ENCODE measurements around the gene ASB4.

The ASB4 gene

DNA sequence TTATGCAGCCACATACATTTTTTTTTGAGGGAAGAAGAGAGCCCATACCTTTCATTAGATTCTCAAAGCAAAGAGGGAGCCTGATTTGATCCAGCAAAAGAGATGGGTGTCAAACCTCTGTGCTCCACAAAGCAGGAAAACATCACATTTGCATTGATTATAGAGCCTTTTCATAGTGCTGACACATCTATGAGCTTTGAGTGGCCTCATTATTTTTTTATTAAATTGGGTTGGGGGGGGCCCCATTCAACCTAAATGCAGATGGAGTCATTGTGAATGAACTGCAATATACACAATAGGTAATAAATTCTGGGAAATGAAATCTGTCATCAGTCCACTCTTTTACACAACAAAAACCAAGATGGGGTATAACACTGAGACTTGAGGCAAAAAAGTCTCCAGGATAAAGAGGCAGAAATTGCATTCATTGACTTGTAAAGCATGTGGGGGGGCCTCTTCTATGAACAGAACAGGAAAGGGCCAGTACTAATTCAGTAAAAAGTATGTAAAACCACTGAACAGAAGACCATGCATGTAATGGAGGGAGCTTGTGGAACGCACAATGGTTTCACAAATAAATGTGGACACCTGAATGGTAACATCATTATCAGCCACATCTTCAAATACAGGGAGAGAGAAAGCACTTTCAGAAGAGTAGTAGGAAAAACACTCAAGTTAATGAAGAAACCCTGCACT lies 17.7 kb upstream of the ASB4 start:
- Histone ChIP-seq H3K27me3 (ENCODE audit: control insufficient read depth, insufficient read depth, low read length, poor library complexity, severe bottlenecking) (no peaks in the 10 kb centered on the region), H3K27ac (ENCODE audit: insufficient read depth, low read depth, low read length, poor library complexity, severe bottlenecking) (no peak overlapping the region), H3K4me3 (ENCODE audit: insufficient read depth, low read depth, low read length) (no peak overlapping the region), H3K9me3 (ENCODE audit: control insufficient read depth, low read length) (no peaks in the 10 kb centered on the region), H3K4me1 (ENCODE audit: control insufficient read depth, insufficient read depth, low read length) (peaks cover 23% of the 10 kb centered on the region), H3K36me3 (ENCODE audit: control insufficient read depth, insufficient read depth, low read length) (no peaks in the 10 kb centered on the region)
- WGBS, 2 experiments, result 89 to 100% methylated on average over 1 of the region's 1 CpG

DNA sequence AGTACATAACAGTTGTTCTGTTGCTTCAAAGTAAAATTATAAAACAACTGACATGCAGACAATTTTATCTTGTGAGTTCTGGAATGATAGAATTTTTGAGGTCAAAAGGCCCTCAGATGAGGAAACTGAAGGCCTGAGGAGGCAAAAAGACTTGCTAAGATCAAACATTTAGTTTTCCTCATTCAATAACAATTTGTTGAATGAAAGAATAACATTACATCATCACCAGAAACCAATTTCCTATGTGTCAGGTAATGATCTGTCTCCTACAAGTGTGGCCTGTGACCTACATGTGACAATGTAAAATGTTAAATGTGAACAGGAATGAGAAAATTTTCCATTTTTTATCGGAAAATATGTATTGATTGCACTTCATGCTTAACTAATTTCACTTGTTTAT lies 16.6 kb upstream of the ASB4 start:
- H3K9me3 ChIP-seq (ENCODE audit: control insufficient read depth, low read length), result no peaks in the 10 kb centered on the region
- H3K4me3 ChIP-seq (ENCODE audit: insufficient read depth, low read depth, low read length), result no peak overlapping the region
- no peaks in the 10 kb centered on the region for H3K36me3 ChIP-seq (ENCODE audit: control insufficient read depth, insufficient read depth, low read length)
- H3K4me1 ChIP-seq (ENCODE audit: control insufficient read depth, insufficient read depth, low read length), result peaks cover 31% of the 10 kb centered on the region
- no peak overlapping the region for H3K27ac ChIP-seq (ENCODE audit: insufficient read depth, low read depth, low read length, poor library complexity, severe bottlenecking)
- H3K27me3 ChIP-seq (ENCODE audit: control insufficient read depth, insufficient read depth, low read length, poor library complexity, severe bottlenecking), result no peaks in the 10 kb centered on the region
- 83% methylated on average over 1 of the region's 1 CpG; no CpG with 5 or more reads in 1 of the 2 experiments for WGBS, 2 experiments

DNA sequence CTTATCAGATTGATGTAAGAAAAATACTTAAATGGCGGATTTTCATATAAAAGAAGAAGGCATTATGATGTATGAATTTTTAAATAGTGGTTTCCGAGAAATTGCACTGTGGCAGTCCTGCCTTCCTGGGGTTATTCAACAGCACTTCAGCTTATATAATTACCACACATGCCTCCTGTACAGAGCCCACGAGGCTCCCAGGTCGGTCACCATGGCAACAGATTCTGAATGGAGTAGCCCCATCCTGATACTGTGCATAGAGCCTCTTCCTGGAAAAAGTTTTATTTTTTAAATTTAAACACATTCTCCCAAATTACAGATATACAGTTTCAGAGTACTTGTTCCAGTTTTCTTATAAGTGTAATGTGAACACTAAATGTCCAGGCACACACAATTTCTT lies 15.9 kb upstream of the ASB4 start:
- Histone ChIP-seq H3K9me3 (ENCODE audit: control insufficient read depth, low read length) (no peaks in the 10 kb centered on the region), H3K27me3 (ENCODE audit: control insufficient read depth, insufficient read depth, low read length, poor library complexity, severe bottlenecking) (no peaks in the 10 kb centered on the region), H3K27ac (ENCODE audit: insufficient read depth, low read depth, low read length, poor library complexity, severe bottlenecking) (peak overlapping the region; percentile 53), H3K36me3 (ENCODE audit: control insufficient read depth, insufficient read depth, low read length) (no peaks in the 10 kb centered on the region), H3K4me1 (ENCODE audit: control insufficient read depth, insufficient read depth, low read length) (peaks cover 31% of the 10 kb centered on the region), H3K4me3 (ENCODE audit: insufficient read depth, low read depth, low read length) (no peak overlapping the region)
- WGBS, 2 experiments, result 65 to 69% methylated on average over 4 of the region's 4 CpGs

DNA sequence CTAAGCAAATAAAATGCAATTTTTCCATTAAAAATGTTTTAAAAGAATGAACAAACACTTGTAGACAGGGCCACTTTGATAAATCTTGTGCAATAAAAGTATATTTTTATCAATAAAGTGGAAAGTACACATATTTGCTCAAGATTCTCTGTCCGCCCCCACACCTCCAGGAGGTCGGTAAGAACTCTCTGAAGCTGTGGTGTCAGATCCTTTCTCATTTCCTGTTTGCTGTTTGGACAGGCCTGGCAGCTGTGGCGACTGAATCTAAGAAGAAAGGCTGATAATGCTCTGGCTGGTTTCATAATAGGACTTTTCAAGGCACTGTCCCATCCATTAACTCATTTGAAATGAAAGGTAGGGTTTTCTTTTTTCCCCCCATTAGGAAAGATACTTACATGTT lies 15.3 kb upstream of the ASB4 start:
- 24 to 26% methylated on average over 3 of the region's 3 CpGs for WGBS, 2 experiments
- peak overlapping the region; percentile 53 for H3K27ac ChIP-seq (ENCODE audit: insufficient read depth, low read depth, low read length, poor library complexity, severe bottlenecking)
- no peak overlapping the region for H3K4me3 ChIP-seq (ENCODE audit: insufficient read depth, low read depth, low read length)
- H3K27me3 ChIP-seq (ENCODE audit: control insufficient read depth, insufficient read depth, low read length, poor library complexity, severe bottlenecking), result no peaks in the 10 kb centered on the region
- H3K4me1 ChIP-seq (ENCODE audit: control insufficient read depth, insufficient read depth, low read length), result peaks cover 31% of the 10 kb centered on the region
- no peaks in the 10 kb centered on the region for H3K36me3 ChIP-seq (ENCODE audit: control insufficient read depth, insufficient read depth, low read length)
- no peaks in the 10 kb centered on the region for H3K9me3 ChIP-seq (ENCODE audit: control insufficient read depth, low read length)

DNA sequence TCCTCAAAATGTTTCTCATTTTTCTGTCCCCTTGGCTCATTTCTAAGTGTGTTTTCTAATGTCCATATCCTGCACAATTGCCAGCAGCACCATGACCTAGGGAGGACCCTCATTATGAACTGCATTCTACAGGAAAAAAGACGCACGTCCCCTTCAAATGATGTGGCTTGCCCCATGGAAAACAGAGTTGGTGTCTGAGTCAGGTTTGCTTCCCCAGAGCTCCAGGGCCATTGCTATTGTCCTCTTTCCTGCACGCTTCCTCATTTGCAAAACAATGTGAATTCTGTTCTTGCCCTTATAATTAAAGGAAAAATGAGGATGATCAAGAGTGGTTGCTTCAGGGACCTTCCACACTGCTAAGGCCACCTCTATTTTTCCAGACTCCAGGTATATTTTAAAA lies 14.7 kb upstream of the ASB4 start:
- H3K27ac ChIP-seq (ENCODE audit: insufficient read depth, low read depth, low read length, poor library complexity, severe bottlenecking), result peak overlapping the region; percentile 53
- 23 to 39% methylated on average over 3 of the region's 3 CpGs for WGBS, 2 experiments
- no peak overlapping the region for H3K4me3 ChIP-seq (ENCODE audit: insufficient read depth, low read depth, low read length)
- peaks cover 31% of the 10 kb centered on the region for H3K4me1 ChIP-seq (ENCODE audit: control insufficient read depth, insufficient read depth, low read length)
- H3K27me3 ChIP-seq (ENCODE audit: control insufficient read depth, insufficient read depth, low read length, poor library complexity, severe bottlenecking), result no peaks in the 10 kb centered on the region
- H3K36me3 ChIP-seq (ENCODE audit: control insufficient read depth, insufficient read depth, low read length), result no peaks in the 10 kb centered on the region
- no peaks in the 10 kb centered on the region for H3K9me3 ChIP-seq (ENCODE audit: control insufficient read depth, low read length)

DNA sequence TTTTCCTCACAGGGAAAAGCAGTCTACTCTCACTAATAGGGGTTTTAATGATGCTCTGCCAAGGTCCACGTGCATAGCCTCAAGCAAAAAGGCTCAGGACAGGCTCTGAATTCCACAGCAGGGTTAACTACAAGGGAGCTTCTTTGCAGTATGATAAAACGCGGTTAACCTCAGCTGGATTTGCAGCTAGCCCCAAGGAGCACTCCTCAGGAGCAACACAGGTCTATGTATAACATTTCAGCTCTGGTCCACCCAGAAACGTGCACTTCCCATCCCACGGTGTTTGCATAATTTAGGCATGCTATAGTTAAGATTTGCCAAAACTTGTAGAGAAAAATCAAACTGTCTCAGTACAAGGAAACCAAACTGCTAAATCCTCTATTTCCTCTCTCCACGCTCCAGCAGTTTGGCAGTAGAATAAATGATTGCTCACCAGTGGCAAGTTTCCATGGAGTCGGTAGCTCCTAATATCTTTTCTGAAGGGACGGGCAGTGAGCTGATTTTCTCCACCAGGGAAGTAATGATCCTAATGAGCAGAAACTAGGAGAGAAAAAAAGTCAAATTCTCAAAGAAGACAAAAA lies 13.1 kb upstream of the ASB4 start:
- 72 to 75% methylated on average over 8 of the region's 8 CpGs for WGBS, 2 experiments
- H3K36me3 ChIP-seq (ENCODE audit: control insufficient read depth, insufficient read depth, low read length), result no peaks in the 10 kb centered on the region
- no peaks in the 10 kb centered on the region for H3K27me3 ChIP-seq (ENCODE audit: control insufficient read depth, insufficient read depth, low read length, poor library complexity, severe bottlenecking)
- H3K27ac ChIP-seq (ENCODE audit: insufficient read depth, low read depth, low read length, poor library complexity, severe bottlenecking), result no peak overlapping the region
- no peaks in the 10 kb centered on the region for H3K9me3 ChIP-seq (ENCODE audit: control insufficient read depth, low read length)
- no peak overlapping the region for H3K4me3 ChIP-seq (ENCODE audit: insufficient read depth, low read depth, low read length)
- peaks cover 37% of the 10 kb centered on the region for H3K4me1 ChIP-seq (ENCODE audit: control insufficient read depth, insufficient read depth, low read length)

DNA sequence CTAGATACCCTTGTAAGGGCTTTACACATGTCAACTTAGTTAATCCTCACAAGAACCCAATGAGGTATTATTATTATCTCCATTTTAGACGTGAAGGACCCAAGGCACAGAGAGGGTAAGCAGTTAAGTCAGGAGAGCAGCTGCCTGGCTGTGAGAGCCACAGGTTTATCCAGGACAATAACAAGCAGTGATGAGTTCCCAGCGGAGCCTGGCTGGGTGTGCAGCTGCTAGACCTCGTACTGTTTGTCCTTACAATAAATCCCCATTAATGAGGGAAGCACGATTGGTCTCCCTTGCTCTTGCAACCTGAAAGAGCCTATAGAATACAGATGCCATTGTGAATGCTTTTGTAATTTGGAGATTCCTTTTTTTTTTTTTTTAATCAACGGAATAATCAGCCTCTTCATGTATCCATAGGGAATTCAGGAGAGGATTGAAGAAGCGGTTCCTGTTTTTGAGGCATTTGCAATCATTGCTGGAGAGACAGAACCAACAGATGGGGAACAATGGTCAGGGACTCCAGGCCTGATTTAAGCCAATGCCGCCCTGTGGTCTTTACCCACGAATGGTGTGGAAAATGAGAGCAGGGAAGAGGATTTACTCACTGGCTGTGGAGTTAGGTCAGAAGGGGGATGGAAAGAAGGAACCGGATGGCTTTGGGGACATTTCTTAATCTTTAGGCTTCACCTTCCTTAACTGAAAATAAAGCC lies 12.3 kb upstream of the ASB4 start:
- Histone ChIP-seq H3K27ac (ENCODE audit: insufficient read depth, low read depth, low read length, poor library complexity, severe bottlenecking) (no peak overlapping the region), H3K36me3 (ENCODE audit: control insufficient read depth, insufficient read depth, low read length) (no peaks in the 10 kb centered on the region), H3K27me3 (ENCODE audit: control insufficient read depth, insufficient read depth, low read length, poor library complexity, severe bottlenecking) (no peaks in the 10 kb centered on the region), H3K9me3 (ENCODE audit: control insufficient read depth, low read length) (no peaks in the 10 kb centered on the region), H3K4me1 (ENCODE audit: control insufficient read depth, insufficient read depth, low read length) (peaks cover 37% of the 10 kb centered on the region), H3K4me3 (ENCODE audit: insufficient read depth, low read depth, low read length) (no peak overlapping the region)
- 71% methylated on average over 8 to 9 of the region's 9 CpGs for WGBS, 2 experiments

DNA sequence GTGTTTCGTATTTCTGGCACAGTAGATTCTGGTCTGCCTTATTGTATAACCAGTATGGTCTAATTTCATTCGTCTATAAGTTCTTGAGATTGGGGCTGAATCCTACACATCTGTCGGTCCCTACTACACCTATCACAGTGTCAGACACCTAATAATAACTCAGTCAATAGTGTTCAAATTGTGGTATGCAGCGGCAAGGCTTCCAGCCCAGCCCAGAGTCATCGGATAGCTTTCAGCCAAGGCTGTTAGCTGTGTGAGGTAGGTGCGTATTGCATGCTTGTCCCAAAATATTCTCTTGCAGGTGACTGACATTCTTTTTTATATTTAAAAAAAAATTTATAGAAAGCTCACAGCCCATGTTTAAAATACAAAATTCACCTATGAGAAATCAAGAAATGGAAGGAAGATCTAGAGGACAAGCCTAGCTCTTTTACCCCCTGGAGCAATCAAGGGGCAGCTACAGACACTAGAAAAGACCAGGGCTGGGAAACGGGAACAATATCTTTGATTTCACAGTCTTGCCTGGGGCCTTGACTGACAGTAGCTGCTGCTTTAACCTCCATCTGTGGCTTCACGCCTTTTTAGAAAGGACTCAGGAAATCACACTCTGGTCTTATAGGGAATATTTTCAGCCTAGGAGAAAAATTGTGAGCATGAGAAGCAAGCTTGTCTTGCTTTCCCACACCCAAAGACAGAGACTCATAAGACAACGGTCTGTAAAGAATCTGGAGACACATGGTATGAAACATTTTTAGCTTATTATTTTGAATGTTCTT lies 9.5 kb upstream of the ASB4 start:
- Histone ChIP-seq H3K27ac (ENCODE audit: insufficient read depth, low read depth, low read length, poor library complexity, severe bottlenecking) (peak overlapping the region; percentile 18), H3K4me1 (ENCODE audit: control insufficient read depth, insufficient read depth, low read length) (peaks cover 24% of the 10 kb centered on the region), H3K27me3 (ENCODE audit: control insufficient read depth, insufficient read depth, low read length, poor library complexity, severe bottlenecking) (no peaks in the 10 kb centered on the region), H3K36me3 (ENCODE audit: control insufficient read depth, insufficient read depth, low read length) (no peaks in the 10 kb centered on the region), H3K4me3 (ENCODE audit: insufficient read depth, low read depth, low read length) (no peak overlapping the region), H3K9me3 (ENCODE audit: control insufficient read depth, low read length) (no peaks in the 10 kb centered on the region)
- 74 to 79% methylated on average over 7 of the region's 9 CpGs for WGBS, 2 experiments

DNA sequence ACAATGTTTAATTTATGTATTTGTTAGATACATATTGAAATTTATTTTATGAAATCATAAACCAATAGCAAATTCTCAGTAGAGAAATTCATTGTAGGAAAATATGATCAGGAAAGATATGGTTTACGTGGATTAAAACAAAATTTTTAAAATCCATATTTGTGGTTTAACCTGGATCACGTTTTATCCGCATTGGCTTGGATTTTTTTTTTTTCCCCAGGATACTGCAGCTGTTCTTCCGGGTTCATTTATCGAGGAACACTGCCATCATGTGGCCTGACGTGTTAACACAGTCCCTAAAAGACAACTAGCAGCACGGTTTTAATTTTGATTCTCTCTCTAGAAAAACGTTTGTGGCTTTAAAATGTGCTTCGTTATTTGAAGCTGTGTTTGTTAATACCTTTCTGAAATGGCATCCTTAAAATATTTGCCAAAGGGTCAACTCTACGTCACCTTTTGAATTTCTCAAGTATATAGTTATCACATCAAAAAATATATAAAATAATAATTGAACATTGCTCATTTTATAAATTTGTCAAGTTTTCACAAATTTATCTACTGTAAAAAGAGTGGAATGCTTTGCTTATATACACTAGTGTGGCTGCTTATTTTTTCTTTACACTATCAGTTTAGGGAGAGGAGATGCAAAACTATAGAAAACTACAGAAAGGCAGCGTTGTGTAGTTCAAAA lies 8.7 kb upstream of the ASB4 start:
- H3K27me3 ChIP-seq (ENCODE audit: control insufficient read depth, insufficient read depth, low read length, poor library complexity, severe bottlenecking), result no peaks in the 10 kb centered on the region
- H3K9me3 ChIP-seq (ENCODE audit: control insufficient read depth, low read length), result no peaks in the 10 kb centered on the region
- H3K27ac ChIP-seq (ENCODE audit: insufficient read depth, low read depth, low read length, poor library complexity, severe bottlenecking), result peak overlapping the region; percentile 18
- H3K4me1 ChIP-seq (ENCODE audit: control insufficient read depth, insufficient read depth, low read length), result peaks cover 21% of the 10 kb centered on the region
- no peaks in the 10 kb centered on the region for H3K36me3 ChIP-seq (ENCODE audit: control insufficient read depth, insufficient read depth, low read length)
- WGBS, 2 experiments, result 15% methylated on average over 8 to 10 of the region's 11 CpGs
- no peak overlapping the region for H3K4me3 ChIP-seq (ENCODE audit: insufficient read depth, low read depth, low read length)
